OCI-LY3 (cell line): ENCODE data around the gene LILRB5.
"Not testable (repeated sequence)": the region's sequence is repeated elsewhere in the genome, so short reads cannot be mapped to it uniquely, and the experiment has no call there.

Experiments
- H2AFZ ChIP-seq: fragments of 200-600, 300-600 bp; shearing (Covaris generic); 2 replicates; pipeline ENCODE4 v1.6.0; 2014; ENCODE audit warnings: antibody characterized with exemption, low read depth, low read length
- H3K27ac ChIP-seq: fragments of 200-600, 300-600 bp; sonication (generic); 2 replicates; pipeline ENCODE4 v1.5.1; 2014; ENCODE audit warnings: mild to moderate bottlenecking, low read length, moderate library complexity, mixed read lengths
- H3K27me3 ChIP-seq: fragments of 200-600, 300-600 bp; sonication (generic); 2 replicates; pipeline ENCODE4 v1.6.1; 2014; ENCODE audit warnings: low read depth, low read length, mixed read lengths
- H3K36me3 ChIP-seq: fragments of 200-600, 300-600 bp; sonication (generic); replicated peaks from 2 replicates; pipeline ENCODE3; 2014; ENCODE audit warnings: low read depth, low read length, mixed read lengths
- H3K4me1 ChIP-seq: fragments of 300-600, 200-600 bp; sonication (generic); 2 replicates; pipeline ENCODE4 v1.6.1; 2014; ENCODE audit warnings: low read length, mixed read lengths
- H3K4me2 ChIP-seq: fragments of 200-600, 300-600 bp; sonication (generic); 2 replicates; pipeline ENCODE4 v1.6.1; 2014; ENCODE audit warnings: low read length, mixed read lengths
- H3K4me3 ChIP-seq: fragments of 300-600, 200-600 bp; sonication (generic); 2 replicates; pipeline ENCODE4 v1.5.1; 2014; ENCODE audit warnings: antibody characterized with exemption, mild to moderate bottlenecking, low read length, moderate library complexity
- H3K79me2 ChIP-seq: fragments of 300-600, 200-600 bp; shearing (Covaris generic); 2 replicates; pipeline ENCODE4 v1.6.1; 2014; ENCODE audit warnings: mild to moderate bottlenecking, low read length, mixed read lengths
- H3K9ac ChIP-seq: fragments of 300-600, 200-600 bp; shearing (Covaris generic); 2 replicates; pipeline ENCODE4 v1.6.0; 2014; ENCODE audit warnings: mild to moderate bottlenecking, low read length, moderate library complexity
- H3K9me3 ChIP-seq: fragments of 200-600, 300-600 bp; shearing (Covaris generic); 2 replicates; pipeline ENCODE4 v1.6.1; 2014; ENCODE audit warnings: low read length, mixed read lengths; ENCODE audit not compliant: insufficient read depth
- H4K20me1 ChIP-seq: fragments of 200-600, 300-600 bp; sonication (generic); 2 replicates; pipeline ENCODE4 v1.6.1; 2016; ENCODE audit warnings: low read length, mixed read lengths; ENCODE audit not compliant: insufficient read depth
- EZH2phosphoT487 ChIP-seq: fragments of 200-600 bp; shearing (Covaris generic); IDR thresholded peaks from 2 replicates; pipeline ENCODE4 v1.6.1; 2018; ENCODE audit warnings: antibody characterized with exemption, mixed run types, low read depth
- TF ChIP-seq, protein P1 (sequence below): fragments of 200-600, 300-600 bp; sonication (generic); IDR thresholded peaks from 2 replicates; pipeline ENCODE4 v1.5.1; 2014; ENCODE audit warnings: antibody characterized with exemption, low read length, low read depth

LILRB5 gene

DNA sequence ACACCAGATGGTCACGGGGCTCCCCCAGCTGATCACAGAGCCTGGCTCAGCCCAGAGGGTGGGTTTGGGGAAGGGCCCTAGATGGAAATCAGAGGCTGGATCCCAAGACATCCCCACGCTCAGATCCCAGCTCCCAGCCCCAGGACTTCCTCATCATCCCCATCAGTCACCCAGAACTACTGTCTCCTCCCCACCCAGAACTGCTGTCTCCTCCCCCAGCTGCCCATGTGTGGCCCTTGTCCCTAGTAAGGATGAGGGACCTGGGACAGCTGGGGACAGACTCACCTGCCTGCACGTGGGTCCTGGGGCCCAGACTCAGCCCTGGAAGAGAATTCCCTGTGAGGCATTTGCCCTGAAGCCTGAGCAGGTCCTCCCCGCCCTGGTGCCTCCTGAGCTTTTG lies 14.8 kb downstream of the LILRB5 start:
- 0 out of 2 replicates have a peak overlapping the region, but pooled peaks have one; percentile 16 for H3K9ac ChIP-seq
- H3K27me3 ChIP-seq, result peaks cover 18% of the 10 kb centered on the region; the same call in 1 of the 2 replicates
- peak overlapping the region; percentile 51; the same call in 1 of the 2 replicates for H3K4me3 ChIP-seq
- not testable (repeated sequence) for H3K27ac ChIP-seq, H3K36me3 ChIP-seq, H3K79me2 ChIP-seq, H3K4me1 ChIP-seq, H3K9me3 ChIP-seq, H4K20me1 ChIP-seq
- peak overlapping the region; percentile 52 for H3K4me2 ChIP-seq
- H2AFZ ChIP-seq, result 0 out of 2 replicates have a peak overlapping the region, but pooled peaks have one; percentile 7

DNA sequence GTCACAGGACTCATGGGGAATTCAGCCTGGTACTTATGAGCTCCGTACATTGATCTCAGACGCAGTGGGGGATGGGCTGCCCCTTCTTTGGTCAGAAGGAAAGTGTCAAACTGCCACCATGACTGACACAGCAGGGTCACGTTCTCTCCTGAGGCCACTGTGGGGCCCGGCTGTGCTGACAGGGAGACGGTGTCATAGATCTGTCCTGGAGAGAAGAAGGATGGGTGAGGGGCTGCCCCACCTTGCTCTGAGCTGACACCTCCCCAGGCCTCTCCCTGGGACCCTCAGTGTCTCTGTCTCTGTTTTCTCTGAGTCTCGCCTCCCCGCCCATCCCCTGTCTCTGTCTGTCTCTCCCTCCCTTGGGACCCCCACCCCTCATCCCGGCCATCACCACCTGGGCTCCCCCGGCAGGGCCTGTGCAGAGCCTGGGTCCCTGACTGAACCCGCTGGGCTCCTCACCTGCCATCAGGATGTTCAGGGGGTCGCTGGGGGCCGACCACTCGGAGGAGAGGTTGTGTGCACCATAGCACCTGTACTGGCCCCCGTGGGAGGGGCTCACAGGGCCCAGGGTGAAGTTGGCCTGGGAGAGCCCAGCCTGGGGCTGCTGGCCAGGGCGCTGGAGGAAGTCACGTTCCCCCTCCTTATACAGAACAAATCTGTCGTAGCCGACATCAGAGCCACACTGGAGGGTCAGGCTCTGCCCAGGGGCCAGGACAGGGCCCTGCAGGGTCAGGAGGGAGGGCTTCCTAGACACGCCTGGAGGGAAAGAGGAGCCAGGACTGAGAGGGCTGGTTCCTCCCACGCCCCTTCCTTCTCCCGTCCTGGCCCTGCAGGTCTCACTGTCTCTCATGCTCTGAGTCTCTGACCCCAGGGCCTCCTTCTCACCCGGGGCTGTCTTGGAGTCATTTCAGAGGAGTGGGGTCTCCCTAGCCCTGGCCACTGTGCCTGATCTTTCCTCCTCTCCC lies 16.4 kb downstream of the LILRB5 start:
- H3K9me3 ChIP-seq, H4K20me1 ChIP-seq, H3K36me3 ChIP-seq: not testable (repeated sequence)

DNA sequence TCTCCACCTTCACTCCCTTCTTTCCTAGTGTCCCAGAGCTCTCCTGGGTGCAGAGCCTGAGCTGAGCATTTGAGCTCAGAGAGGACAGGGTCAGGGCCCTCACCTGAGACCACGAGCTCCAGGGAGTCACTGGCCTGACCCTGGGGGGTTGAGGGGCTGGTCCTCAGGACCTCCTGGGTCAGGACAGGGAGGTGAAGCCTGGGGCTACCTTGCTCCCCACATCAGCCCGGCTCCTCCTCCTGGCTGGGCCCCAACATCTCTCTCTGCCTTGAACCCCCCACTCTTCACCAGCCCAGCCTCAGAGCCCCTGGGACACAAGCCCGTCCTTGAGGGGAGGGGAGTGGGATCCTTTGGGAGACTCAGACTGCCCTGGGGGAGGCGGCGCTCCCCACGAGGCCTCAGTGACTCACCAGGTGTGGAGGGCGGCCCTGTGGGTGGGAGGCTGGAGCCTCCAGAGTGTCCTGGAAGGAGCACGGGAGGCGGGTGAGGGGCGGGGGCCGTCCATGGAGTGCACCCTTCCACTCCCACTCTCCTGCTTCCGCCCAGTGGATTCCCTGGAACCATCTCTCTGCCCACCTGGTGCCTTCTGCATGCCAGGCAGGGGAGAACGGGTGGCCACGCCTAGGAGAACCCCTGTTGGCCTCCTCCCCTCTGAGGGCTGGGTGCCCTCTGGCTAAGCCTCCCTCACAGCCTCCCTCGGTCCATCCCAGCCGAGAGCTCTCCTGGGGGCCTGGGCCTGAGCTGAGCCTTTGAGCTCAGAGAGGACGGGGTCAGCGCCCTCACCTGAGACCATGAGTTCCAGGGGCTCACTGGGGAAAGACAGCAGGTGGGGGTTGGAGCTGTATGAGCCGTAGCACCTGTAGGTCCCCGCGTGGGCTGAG lies 17.3 kb downstream of the LILRB5 start:
- not testable (repeated sequence) for H3K36me3 ChIP-seq, H3K4me3 ChIP-seq, H3K4me2 ChIP-seq, H3K4me1 ChIP-seq, H3K27ac ChIP-seq, H2AFZ ChIP-seq, H4K20me1 ChIP-seq, H3K79me2 ChIP-seq, H3K9me3 ChIP-seq, H3K9ac ChIP-seq
- H3K27me3 ChIP-seq, result peaks cover 33% of the 10 kb centered on the region; the same call in 1 of the 2 replicates

More for the DNA sequence above, 16.4 kb downstream of the LILRB5 start:
- not testable (repeated sequence) for H3K4me1 ChIP-seq, H3K4me3 ChIP-seq, H3K4me2 ChIP-seq, H3K79me2 ChIP-seq, H3K27ac ChIP-seq, H2AFZ ChIP-seq, H3K9ac ChIP-seq
- peaks cover 24% of the 10 kb centered on the region; the same call in 1 of the 2 replicates for H3K27me3 ChIP-seq

DNA sequence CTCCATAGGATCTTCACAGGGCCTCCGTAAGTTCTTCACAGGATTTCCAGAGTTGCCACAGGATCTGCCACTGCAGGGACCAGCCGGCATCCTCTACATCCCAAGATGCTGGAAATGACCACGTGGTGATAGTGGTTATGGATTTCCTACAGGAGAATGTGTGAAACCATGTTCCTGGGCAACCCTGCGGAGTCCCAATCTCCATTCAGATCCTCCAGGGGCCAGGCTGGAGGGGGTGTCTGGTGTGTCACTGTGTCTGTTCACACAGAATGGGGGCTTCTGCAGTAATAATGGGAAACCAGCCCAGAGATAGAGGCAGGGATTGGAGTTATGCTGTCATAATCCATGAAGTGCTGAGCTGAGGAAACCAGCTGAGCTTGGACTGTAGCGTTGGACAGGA lies 23.1 kb downstream of the LILRB5 start:
- H3K36me3 ChIP-seq, result no peaks in the 10 kb centered on the region
- H3K27me3 ChIP-seq, result peaks cover 54% of the 10 kb centered on the region
- no peaks in the 10 kb centered on the region for H3K79me2 ChIP-seq
- H3K4me1 ChIP-seq, result no peaks in the 10 kb centered on the region
- H2AFZ ChIP-seq, result no peak overlapping the region
- no peak overlapping the region for H3K9ac ChIP-seq
- H3K9me3 ChIP-seq, result no peaks in the 10 kb centered on the region
- no peak overlapping the region for H3K27ac ChIP-seq
- no peak overlapping the region for H3K4me3 ChIP-seq
- H4K20me1 ChIP-seq, result no peaks in the 10 kb centered on the region
- no peak for TF ChIP-seq EZH2phosphoT487
- TF ChIP-seq, protein P1, sequence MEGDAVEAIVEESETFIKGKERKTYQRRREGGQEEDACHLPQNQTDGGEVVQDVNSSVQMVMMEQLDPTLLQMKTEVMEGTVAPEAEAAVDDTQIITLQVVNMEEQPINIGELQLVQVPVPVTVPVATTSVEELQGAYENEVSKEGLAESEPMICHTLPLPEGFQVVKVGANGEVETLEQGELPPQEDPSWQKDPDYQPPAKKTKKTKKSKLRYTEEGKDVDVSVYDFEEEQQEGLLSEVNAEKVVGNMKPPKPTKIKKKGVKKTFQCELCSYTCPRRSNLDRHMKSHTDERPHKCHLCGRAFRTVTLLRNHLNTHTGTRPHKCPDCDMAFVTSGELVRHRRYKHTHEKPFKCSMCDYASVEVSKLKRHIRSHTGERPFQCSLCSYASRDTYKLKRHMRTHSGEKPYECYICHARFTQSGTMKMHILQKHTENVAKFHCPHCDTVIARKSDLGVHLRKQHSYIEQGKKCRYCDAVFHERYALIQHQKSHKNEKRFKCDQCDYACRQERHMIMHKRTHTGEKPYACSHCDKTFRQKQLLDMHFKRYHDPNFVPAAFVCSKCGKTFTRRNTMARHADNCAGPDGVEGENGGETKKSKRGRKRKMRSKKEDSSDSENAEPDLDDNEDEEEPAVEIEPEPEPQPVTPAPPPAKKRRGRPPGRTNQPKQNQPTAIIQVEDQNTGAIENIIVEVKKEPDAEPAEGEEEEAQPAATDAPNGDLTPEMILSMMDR, result no peak
- no peak overlapping the region for H3K4me2 ChIP-seq

DNA sequence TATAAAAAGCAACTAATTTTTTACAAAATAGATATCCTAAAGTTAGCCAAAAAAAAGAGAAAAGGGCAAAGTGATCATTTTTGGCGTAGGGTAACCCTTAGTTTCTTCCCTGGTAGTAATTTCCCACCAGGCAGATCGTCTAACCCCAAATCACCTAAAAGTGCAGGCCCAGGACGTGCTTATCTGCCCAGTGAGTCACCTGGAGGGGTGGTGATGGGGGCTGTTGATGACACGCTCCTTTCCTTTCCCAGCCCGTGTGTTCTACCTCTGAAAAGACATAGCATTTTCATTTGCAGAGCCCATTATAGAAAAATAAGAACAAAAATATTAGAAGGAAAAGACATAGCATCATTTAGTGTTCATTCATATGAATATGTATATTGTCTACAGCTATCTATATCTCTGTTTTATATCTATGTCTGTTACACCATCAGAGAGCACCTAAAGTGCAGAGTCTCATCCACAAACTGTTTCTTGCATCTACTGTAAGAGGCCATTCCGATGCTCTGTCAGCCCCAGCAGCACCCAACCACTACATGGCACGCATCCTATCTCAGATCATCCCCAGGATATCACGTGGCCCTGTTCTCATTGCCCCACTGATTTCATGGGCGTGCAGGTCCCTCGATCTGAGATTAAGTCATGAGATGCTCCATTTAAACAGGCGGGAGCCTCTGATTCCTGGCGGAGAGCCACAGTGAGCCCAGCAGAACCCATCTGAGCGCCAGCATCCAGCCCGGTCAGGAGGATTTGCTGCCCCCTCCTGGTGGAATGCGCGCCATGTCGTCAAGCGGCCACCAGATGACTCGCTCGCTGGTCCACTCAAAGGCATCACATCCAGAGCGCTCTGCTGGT lies 25.8 kb downstream of the LILRB5 start:
- no peak overlapping the region for H3K4me3 ChIP-seq
- no peak for TF ChIP-seq EZH2phosphoT487
- TF ChIP-seq, protein P1, result peak; percentile 96
- no peaks in the 10 kb centered on the region for H4K20me1 ChIP-seq
- no peaks in the 10 kb centered on the region for H3K36me3 ChIP-seq
- H3K27me3 ChIP-seq, result peaks cover 42% of the 10 kb centered on the region
- no peaks in the 10 kb centered on the region for H3K79me2 ChIP-seq
- no peaks in the 10 kb centered on the region for H3K4me1 ChIP-seq
- no peak overlapping the region for H3K9ac ChIP-seq
- no peak overlapping the region for H3K27ac ChIP-seq
- no peak overlapping the region for H2AFZ ChIP-seq
- H3K4me2 ChIP-seq, result peak overlapping the region; percentile 46
- no peaks in the 10 kb centered on the region for H3K9me3 ChIP-seq
